ENCODE results near the gene SMC3.
"Not testable (repeated sequence)": the region's sequence is repeated elsewhere in the genome, so short reads cannot be mapped to it uniquely, and the experiment has no call there.

SMC3 gene

DNA sequence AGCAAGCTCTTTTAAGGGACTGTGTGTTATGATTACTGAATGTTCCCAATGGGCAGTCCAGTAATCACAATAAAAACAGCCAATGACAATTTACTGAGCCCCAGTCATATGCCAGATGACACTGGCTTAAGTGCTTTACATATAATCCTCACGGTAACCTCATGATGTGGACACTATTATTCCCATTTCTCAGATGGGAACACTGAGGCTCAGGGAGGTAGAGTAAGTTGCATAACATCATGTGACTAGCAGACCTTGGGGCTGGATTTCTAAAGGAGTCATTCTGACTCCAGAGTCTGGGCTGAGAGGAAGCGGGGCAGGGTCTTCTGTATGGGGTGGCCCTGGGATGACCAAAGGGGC, 69.1 kb downstream of the SMC3 start:
- no peak overlapping the region for H3K4me3 ChIP-seq (ENCODE audit: low read length)
- no peak for DNase-seq (ENCODE audit: low read depth)
- TF ChIP-seq, protein P1, sequence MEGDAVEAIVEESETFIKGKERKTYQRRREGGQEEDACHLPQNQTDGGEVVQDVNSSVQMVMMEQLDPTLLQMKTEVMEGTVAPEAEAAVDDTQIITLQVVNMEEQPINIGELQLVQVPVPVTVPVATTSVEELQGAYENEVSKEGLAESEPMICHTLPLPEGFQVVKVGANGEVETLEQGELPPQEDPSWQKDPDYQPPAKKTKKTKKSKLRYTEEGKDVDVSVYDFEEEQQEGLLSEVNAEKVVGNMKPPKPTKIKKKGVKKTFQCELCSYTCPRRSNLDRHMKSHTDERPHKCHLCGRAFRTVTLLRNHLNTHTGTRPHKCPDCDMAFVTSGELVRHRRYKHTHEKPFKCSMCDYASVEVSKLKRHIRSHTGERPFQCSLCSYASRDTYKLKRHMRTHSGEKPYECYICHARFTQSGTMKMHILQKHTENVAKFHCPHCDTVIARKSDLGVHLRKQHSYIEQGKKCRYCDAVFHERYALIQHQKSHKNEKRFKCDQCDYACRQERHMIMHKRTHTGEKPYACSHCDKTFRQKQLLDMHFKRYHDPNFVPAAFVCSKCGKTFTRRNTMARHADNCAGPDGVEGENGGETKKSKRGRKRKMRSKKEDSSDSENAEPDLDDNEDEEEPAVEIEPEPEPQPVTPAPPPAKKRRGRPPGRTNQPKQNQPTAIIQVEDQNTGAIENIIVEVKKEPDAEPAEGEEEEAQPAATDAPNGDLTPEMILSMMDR (conservative IDR thresholded peaks at IDR 0.05; ENCODE audit: low read length): no peak

DNA sequence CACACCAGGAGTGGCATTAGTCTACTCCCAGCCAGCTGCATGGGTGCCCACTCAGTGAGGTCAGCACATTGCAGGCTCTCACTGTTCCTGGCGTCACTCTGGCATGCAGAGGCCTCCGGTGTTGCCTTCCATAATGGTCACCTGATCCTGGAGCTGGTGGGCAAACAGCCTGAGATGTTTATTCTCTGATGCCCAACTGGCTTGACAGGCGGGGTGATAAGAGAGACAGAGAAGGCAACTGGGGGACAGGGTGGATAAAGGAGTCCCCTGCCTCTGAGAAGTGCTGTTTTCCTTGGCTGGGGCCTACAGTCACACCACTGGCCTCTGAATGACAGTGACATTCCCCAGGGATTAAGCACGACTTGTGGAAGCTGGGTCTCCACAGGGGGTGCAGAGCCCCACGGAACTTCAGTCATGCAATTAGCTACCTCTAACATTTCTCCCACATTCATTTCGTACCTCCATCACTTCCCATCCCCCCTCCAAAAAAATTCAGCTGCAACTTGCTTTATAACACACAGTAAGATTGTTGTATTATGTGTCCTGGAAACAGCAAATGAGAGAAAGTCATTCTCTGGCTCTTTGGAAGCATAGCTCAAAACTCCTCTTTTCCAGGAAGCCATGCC, 69.5 kb downstream of the SMC3 start:
- H3K4me3 ChIP-seq (ENCODE audit: low read length): no peak overlapping the region
- TF ChIP-seq, protein P1 (conservative IDR thresholded peaks at IDR 0.05; ENCODE audit: low read length): no peak
- no peak for DNase-seq (ENCODE audit: low read depth)

DNA sequence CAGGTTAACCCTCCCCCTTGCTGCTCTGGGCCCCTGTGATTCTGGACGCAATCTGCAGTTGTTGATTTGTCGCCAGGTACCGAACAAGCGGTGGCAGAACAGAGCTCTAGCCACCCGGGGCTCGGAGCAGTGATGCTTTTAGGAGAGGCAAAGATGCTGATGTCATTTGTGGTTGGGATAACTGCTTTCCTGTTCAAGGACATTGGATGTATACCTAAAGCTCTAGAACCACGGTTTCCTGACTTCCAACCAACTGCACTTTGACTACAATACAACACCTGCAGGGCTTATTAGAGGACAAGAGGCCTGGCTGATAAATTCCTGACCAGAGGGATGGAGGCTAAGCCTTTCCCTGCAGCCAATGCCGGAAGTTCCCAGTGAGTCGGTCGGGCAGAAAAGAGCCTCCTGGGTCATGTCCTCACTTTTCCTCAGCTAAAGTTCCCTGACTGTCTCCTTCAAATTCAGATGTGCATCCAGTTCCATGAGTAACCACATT, 70.1 kb downstream of the SMC3 start:
- DNase-seq (ENCODE audit: low read depth): no peak
- no peak overlapping the region for H3K4me3 ChIP-seq (ENCODE audit: low read length)

DNA sequence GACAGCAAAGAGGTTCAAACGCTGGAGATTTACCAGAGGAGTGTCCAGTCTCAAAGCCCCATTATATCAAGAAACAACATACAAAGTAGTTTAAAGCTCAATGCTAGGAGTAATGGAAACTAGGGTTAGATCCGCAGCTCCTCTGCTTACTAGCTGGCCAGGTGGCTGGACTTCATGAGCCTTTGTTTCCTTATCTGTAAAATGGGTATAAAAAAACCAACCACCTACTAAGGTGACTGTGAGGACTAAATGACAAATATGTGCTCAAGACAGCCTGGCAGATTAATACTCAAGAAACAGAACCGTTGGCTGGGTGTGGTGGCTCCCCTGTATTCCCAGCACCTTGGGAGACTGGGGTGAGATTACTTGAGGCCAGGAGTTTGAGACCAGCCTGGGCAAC, 70.8 kb downstream of the SMC3 start:
- TF ChIP-seq, protein P1 (conservative IDR thresholded peaks at IDR 0.05; ENCODE audit: low read length): no peak
- H3K4me3 ChIP-seq (ENCODE audit: low read length): no peak overlapping the region
- DNase-seq (ENCODE audit: low read depth): no peak

More for the DNA sequence above, 70.1 kb downstream of the SMC3 start:
- TF ChIP-seq, protein P1 (conservative IDR thresholded peaks at IDR 0.05; ENCODE audit: low read length): no peak

DNA sequence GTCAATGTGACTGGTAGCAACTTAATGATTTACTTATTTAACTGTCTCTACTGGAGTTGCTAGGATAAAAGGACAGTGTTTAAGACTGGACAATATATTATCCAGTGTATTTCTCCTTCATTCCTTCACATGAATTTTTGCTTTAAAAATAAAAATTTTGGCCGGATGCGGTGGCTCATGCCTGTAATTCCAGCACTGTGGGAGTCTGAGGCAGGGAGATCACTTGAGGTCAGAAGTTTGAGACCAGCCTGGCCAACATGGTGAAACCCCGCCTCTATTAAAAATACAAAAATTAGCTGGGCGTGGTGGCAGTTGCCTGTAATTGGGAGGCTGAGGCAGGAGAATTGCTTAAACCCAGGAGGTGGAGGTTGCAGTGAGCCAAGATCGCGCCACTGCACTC, 71.6 kb downstream of the SMC3 start:
- not testable (repeated sequence) for H3K4me3 ChIP-seq (ENCODE audit: low read length); DNase-seq (ENCODE audit: low read depth)

DNA sequence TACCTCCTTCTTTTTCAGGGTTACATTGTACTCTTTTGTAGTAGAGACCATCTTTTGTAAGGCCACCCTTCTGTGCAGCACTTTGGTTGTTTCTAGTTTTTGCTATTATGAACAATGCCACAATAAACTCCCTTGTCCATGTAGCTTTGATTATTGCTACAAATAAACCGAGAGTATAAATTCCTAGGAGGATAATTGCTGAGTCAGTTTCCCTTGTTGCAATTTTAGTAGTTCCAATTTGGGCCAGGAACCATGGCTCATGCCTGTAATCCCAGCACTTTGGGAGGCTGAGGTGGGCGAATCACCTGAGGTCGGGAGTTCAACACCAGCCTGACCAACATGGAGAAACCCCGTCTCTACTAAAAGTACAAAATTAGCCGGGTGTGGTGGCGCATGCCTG, 72.4 kb downstream of the SMC3 start:
- DNase-seq (ENCODE audit: low read depth): not testable (repeated sequence)

DNA sequence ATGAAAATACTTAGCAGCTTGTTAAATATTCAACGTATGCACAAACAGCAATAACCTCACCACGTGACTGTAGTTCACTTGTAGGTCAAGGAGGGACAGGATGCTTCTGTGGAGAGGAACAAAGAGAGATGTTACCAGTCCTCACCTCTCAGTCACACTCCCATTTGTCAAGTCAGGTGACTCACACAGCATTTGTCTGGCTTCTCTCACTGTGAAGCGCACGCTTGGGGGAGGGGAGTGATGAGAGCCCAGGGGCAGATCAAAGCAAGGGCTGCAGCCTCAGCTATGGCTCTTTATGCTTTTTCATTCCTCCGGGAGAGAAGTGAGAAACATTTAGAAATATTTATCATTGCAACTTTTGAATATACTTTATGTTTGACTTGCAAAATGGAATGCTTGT, 73.8 kb downstream of the SMC3 start:
- no peak overlapping the region for H3K4me3 ChIP-seq (ENCODE audit: low read length)
- no peak for DNase-seq (ENCODE audit: low read depth)
- TF ChIP-seq, protein P1 (conservative IDR thresholded peaks at IDR 0.05; ENCODE audit: low read length): no peak

More for the DNA sequence above, 72.4 kb downstream of the SMC3 start:
- not testable (repeated sequence) for H3K4me3 ChIP-seq (ENCODE audit: low read length)

DNA sequence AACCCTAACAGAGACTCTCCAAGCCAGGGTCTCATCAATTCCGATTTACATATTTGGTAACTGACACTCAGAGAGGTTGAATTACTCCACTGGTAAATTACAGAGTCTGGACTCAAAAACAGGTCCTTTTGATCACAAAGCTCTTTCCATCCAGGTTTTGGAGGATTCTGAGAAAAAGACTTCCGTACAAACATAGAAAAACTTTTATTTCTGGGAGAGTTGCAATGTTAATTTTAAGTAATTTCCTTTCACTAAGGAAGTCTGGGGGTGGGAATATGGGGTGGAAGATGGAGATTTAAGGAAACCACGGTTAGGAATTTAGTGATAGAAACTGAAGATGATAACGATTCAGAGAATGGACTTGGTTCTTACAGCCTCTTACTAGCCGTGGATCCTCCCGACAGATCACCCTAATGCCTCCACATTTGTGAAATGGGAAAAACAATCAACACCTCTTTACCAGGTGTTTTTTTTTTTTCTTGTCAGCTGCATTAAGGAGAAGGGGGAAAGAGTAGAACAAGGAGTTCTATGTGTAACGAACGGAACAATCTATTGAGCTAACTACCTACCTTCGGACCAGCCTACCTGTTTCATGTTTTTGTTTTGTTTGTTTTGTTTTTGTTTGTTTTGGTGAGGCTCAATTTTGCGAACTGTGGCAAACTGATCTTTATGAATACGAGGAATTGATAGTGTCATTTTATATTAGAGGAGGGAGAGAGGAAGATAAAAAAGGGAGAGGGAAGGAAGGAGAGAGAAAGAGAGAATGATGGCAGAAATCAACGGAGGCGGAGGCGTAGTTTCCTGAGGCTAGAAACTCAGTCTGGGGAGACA, 74.9 kb downstream of the SMC3 start:
- TF ChIP-seq, protein P1 (conservative IDR thresholded peaks at IDR 0.05; ENCODE audit: low read length): no peak
- no peak for DNase-seq (ENCODE audit: low read depth)
- H3K4me3 ChIP-seq (ENCODE audit: low read length): no peak overlapping the region
